ENCODE measurements around the gene GEMIN5.

Gene GEMIN5

GRCh38 chr5:154970759-154971158 lies 32.7 kb upstream of the GEMIN5 start:
- H3K4me3 ChIP-seq (ENCODE audit: low read depth, low read length), result no peak overlapping the region
- no peak for TF ChIP-seq CTCF (IDR thresholded peaks at IDR 0.05; ENCODE audit: borderline replicate concordance, insufficient read depth, low read depth, low read length)

- no peak overlapping the region for H3K4me3 ChIP-seq (ENCODE audit: low read depth, low read length)
- no peak for TF ChIP-seq CTCF (IDR thresholded peaks at IDR 0.05; ENCODE audit: borderline replicate concordance, insufficient read depth, low read depth, low read length)
Measured at GRCh38 chr5:154968953-154969352, 30.9 kb upstream of the GEMIN5 start.

DNA sequence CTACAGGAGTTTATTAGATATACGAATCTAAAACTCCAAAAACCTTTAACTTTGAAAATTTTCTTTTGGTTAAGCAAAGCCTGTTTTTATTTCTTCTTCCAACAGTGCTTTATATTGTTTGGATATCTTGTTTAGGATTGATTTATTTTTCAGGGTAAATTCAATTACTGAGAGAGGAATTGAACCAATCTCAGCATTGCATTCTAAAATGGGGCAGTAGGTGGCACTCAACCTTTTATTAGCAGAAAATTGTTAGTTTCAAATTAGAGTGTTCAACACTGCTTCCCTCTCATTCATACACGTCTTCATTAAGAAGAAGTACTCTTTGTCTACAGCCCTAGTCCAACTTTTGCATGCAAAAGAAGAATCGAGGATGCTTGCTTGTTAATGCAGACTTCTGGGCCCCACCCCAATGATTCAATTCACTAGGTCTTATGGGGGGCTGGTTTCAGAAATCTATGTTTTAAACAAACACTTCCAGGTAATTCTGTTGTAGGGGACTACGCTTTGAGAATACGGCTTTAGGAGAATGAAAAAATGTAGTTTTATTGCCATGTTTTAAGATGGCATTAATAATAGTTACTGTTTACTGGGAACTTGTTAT lies 29.5 kb upstream of the GEMIN5 start:
- TF ChIP-seq CTCF (IDR thresholded peaks at IDR 0.05; ENCODE audit: borderline replicate concordance, insufficient read depth, low read depth, low read length), result peak; percentile 34; the same call in 1 of the 2 replicates
- no peak overlapping the region for H3K4me3 ChIP-seq (ENCODE audit: low read depth, low read length)

DNA sequence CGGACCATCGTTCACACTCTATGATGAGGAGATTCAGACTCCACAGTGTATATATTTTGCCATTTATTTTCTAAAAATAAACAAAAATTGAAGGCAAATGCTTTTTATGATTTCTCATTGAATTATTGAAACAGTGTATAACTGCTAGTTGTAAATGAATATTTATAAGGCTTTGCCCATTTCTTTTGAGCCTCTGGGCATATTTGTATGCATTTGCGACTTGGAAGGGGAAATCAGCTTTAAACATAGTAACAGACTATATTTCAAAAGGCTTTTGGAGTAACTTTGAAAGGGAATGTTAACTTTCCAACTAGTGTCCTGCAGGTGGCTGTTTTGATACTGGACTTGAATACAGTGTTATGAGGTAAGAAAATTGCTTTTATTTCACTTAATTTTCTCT lies 28.9 kb upstream of the GEMIN5 start:
- no peak overlapping the region for H3K4me3 ChIP-seq (ENCODE audit: low read depth, low read length)
- TF ChIP-seq CTCF (IDR thresholded peaks at IDR 0.05; ENCODE audit: borderline replicate concordance, insufficient read depth, low read depth, low read length), result no peak

DNA sequence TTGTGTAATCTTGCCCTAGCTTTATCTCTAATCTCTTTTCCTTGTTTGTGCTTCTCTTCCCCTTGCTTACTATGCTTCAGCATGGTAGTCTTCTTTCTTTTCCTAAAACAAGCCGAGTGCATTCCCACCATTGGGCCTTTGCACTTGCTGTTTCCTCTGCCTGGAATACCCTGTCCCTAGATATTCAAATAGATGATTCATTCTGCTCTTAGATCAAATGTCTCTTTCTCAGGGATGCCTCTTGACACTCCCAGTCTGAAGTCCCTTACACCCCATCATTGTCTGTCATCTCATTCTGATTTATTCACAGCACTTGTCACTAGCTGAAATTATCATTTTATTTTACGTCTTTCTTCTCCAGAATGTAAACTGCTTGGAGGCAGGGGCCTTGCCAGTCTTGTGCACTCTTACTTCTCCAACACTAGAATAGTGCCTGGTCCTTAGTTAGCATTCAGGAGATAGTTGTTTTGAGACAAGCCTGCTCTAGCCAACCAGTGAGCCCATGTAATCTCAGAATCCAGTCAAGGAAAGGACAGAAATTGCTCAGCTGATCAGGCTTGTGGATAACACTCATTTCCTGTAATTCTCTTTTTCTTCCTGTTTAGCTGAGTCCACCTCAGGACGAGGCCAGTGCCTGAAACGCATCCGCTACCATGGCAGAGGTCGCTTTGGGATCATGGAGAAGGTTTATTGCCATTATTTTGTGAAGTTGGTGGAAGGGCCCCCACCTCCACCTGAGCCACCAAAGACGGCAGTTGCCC lies 28.2 kb upstream of the GEMIN5 start:
- no peak for TF ChIP-seq CTCF (IDR thresholded peaks at IDR 0.05; ENCODE audit: borderline replicate concordance, insufficient read depth, low read depth, low read length)
- H3K4me3 ChIP-seq (ENCODE audit: low read depth, low read length), result no peak overlapping the region

DNA sequence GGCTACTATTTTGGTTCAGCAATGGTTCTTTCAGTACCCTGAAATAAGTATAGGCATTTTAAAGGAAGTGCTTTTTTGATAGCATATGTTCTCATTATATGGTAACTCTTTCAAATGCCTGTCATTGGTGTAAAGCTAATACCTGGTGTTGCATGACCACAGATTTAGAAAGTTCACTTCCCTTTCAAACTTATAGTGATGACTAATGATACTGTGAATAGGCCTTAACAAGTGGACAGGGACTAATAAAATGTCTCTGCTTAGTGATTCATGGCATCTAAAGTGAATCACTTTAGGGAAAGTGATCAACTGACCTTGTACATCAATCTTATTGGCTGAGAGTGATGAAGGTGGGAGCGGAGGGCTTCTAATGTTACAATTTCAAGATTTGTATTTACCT lies 24.5 kb upstream of the GEMIN5 start:
- no peak for TF ChIP-seq CTCF (IDR thresholded peaks at IDR 0.05; ENCODE audit: borderline replicate concordance, insufficient read depth, low read depth, low read length)

DNA sequence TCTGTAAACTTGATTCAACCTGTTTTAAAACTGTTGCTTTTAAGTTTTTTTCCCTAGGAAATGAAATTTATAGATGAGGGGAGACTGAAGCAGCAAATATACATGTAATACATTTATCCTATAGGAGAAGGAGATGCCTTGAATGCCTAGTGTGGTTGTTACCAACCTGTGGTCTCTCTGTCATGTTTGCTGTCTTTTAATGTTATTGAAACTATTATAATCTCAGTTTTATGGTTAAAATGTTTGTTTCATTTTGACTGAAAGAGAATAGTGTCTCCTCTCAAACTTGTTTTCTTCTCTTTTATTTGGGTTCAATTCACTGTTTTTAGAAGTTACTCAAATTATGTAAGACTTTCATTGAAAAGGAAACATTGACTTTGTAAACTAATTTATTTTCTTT lies 18.7 kb upstream of the GEMIN5 start:
- H3K4me3 ChIP-seq (ENCODE audit: low read depth, low read length), result no peak overlapping the region
- no peak for TF ChIP-seq CTCF (IDR thresholded peaks at IDR 0.05; ENCODE audit: borderline replicate concordance, insufficient read depth, low read depth, low read length)

More for the DNA sequence above, 24.5 kb upstream of the GEMIN5 start:
- H3K4me3 ChIP-seq (ENCODE audit: low read depth, low read length), result no peak overlapping the region

Data from GM12875 (cell line).